Measurements from ENCODE around the gene LEFTY1. TPM values are rescaled to one million over a fixed set of nuclear protein-coding genes. Genes with fewer than 3 reads are reported as not detected.

The LEFTY1 gene
- total and polyA plus RNA-seq, 8 donors = 4.1 to 146 (median 47.6) TPM

GRCh38 chr1:225908773-225909172 is 19.8 kb upstream of the LEFTY1 start:
- DNase-seq (no peak), ATAC-seq (peak in 2 of 4 donors; percentile 42 to 55), FAIRE-seq (no peak)
- Histone ChIP-seq H3K9me3 (no peaks in the 10 kb centered on the region), H3K36me3 (no peaks in the 10 kb centered on the region), H3K27me3 (no peaks in the 10 kb centered on the region), H3K4me1 (peaks cover 0 to 5% (median 0%) of the 10 kb centered on the region in 3 donors), H3K4me3 (no peak overlapping the region), H3K27ac (peak overlapping the region in 3 of 4 donors; percentile 17 to 57 (median 30))
- intact Hi-C loops (cut with DNase I) = no loop called here
- no peak for TF ChIP-seq CTCF (IDR thresholded peaks at IDR 0.05)
- 44 to 51% methylated on average over 2 of the region's 2 CpGs for WGBS, 2 donors

- Histone ChIP-seq H3K36me3 (no peaks in the 10 kb centered on the region), H3K9me3 (no peaks in the 10 kb centered on the region), H3K27ac (peak overlapping the region in 3 of 4 donors; percentile 15 to 57 (median 30)), H3K4me3 (no peak overlapping the region), H3K27me3 (no peaks in the 10 kb centered on the region), H3K4me1 (peaks cover 0 to 5% (median 0%) of the 10 kb centered on the region in 3 donors)
- intact Hi-C loops (cut with DNase I) = no loop called here
- DNase-seq (no peak), FAIRE-seq (no peak), ATAC-seq (no peak)
- 75 to 79% methylated on average over 5 of the region's 5 CpGs for WGBS, 2 donors
- TF ChIP-seq CTCF (IDR thresholded peaks at IDR 0.05) = no peak
Observed at GRCh38 chr1:225908013-225908640, 19.2 kb upstream of the LEFTY1 start.

GRCh38 chr1:225907341-225907740 is 18.4 kb upstream of the LEFTY1 start:
- Histone ChIP-seq H3K4me1 (peaks cover 0 to 5% (median 0%) of the 10 kb centered on the region in 3 donors), H3K27ac (no peak overlapping the region), H3K36me3 (no peaks in the 10 kb centered on the region), H3K4me3 (no peak overlapping the region), H3K9me3 (no peaks in the 10 kb centered on the region), H3K27me3 (no peaks in the 10 kb centered on the region)
- FAIRE-seq (no peak), DNase-seq (no peak), ATAC-seq (no peak)
- WGBS, 2 donors = 86 to 97% methylated on average over 7 of the region's 7 CpGs
- intact Hi-C loops (cut with DNase I) = no loop called here
- TF ChIP-seq CTCF (IDR thresholded peaks at IDR 0.05) = no peak

GRCh38 chr1:225906467-225906866 is 17.5 kb upstream of the LEFTY1 start:
- FAIRE-seq (no peak), DNase-seq (no peak), ATAC-seq (no peak)
- no peaks in the 10 kb centered on the region for H3K36me3 ChIP-seq
- no peak for TF ChIP-seq CTCF (IDR thresholded peaks at IDR 0.05)
- H3K27ac ChIP-seq = no peak overlapping the region
- WGBS, 2 donors = 89 to 91% methylated on average over 6 of the region's 6 CpGs
- no peaks in the 10 kb centered on the region for H3K9me3 ChIP-seq
- no peak overlapping the region for H3K4me3 ChIP-seq
- peaks cover 0 to 5% (median 0%) of the 10 kb centered on the region in 3 donors for H3K4me1 ChIP-seq
- H3K27me3 ChIP-seq = no peaks in the 10 kb centered on the region
- intact Hi-C loops (cut with DNase I) = no loop called here

GRCh38 chr1:225903623-225904022 is 14.7 kb upstream of the LEFTY1 start:
- Histone ChIP-seq H3K4me3 (no peak overlapping the region), H3K27ac (no peak overlapping the region), H3K9me3 (no peaks in the 10 kb centered on the region), H3K4me1 (no peaks in the 10 kb centered on the region), H3K27me3 (no peaks in the 10 kb centered on the region), H3K36me3 (no peaks in the 10 kb centered on the region)
- intact Hi-C loops (cut with DNase I) = no loop called here
- ATAC-seq (no peak), DNase-seq (no peak), FAIRE-seq (no peak)
- 86 to 92% methylated on average over 4 of the region's 4 CpGs for WGBS, 2 donors
- TF ChIP-seq CTCF (IDR thresholded peaks at IDR 0.05) = no peak

Measured in pancreas (tissue), 10 donors.